Mammary microvascular endothelial cell (primary cell): ENCODE measurements around the gene SARS1. TPM values are rescaled to one million over a fixed set of nuclear protein-coding genes. Genes with fewer than 3 reads are reported as not detected.

Experiments
- total RNA-seq: library from RNA; depleted of rRNA; stranded (reverse); fragments of >200 nt; gene quantifications from 2 replicates; pipeline ENCODE4 v1.2.3, GENCODE V29; 2015

The SARS1 gene
- 198 and 221 TPM in 2 replicates for total RNA-seq

GRCh38 chr1:109213824-109214693, at the start of gene SARS1:
Gene SARS1 (plus strand): TSS chr1:109213918. CDS start chr1:109213993, 75 bp downstream.

GRCh38 chr1:109248797-109249629, 35.3 kb downstream of the SARS1 start, which contains the start of gene CELSR2:
Gene CELSR2 (plus strand): TSS chr1:109249539. CDS start chr1:109250080, 541 bp downstream.

GRCh38 chr1:109282952-109283747, 69.4 kb downstream of the SARS1 start, which contains the start of gene PSRC1:
Gene PSRC1 (minus strand): TSS chr1:109283145.

Other genes with a start within 250 kb of the SARS1 start
- 12.0 and 12.5 TPM in 2 replicates for gene WDR47, start 171.8 kb upstream of the SARS1 start, total RNA-seq
- gene TAF13, start 137.9 kb upstream of the SARS1 start, total RNA-seq: 40.0 and 41.4 TPM in 2 replicates
- 12.3 and 13.1 TPM in 2 replicates for gene TMEM167B, start 123.2 kb upstream of the SARS1 start, total RNA-seq
- 0.67 and 0.69 TPM in 2 replicates for gene ELAPOR1, start 99.8 kb upstream of the SARS1 start, total RNA-seq
- gene CELSR2, start 35.6 kb downstream of the SARS1 start, total RNA-seq: 0.25 and 0.27 TPM in 2 replicates
- gene PSRC1, start 69.2 kb downstream of the SARS1 start, total RNA-seq: 18.6 and 19.3 TPM in 2 replicates
- gene MYBPHL, start 93.1 kb downstream of the SARS1 start, total RNA-seq: not detected in 2 replicates
- 9.2 and 9.4 TPM in 2 replicates for gene SORT1, start 184.0 kb downstream of the SARS1 start, total RNA-seq
- gene PSMA5, start 212.5 kb downstream of the SARS1 start, total RNA-seq: 72.7 and 77.8 TPM in 2 replicates